Activated CD4-positive, CD25-positive, alpha-beta regulatory T cell (primary cell): ENCODE measurements around the gene DDI2.
"Not testable (repeated sequence)": the region's sequence is repeated elsewhere in the genome, so short reads cannot be mapped to it uniquely, and the experiment has no call there.

ENCODE experiments used
- DNase-seq, 4 experiments: peaks; one replicate each; lab custom pipeline; 2025; lab: John Stamatoyannopoulos, UW

The DDI2 gene

GRCh38 chr1:15636436-15636835 lies 19.2 kb downstream of the DDI2 start:
- no peak for DNase-seq

GRCh38 chr1:15637826-15638225 lies 20.6 kb downstream of the DDI2 start:
- no peak for DNase-seq

GRCh38 chr1:15639262-15639661 lies 22.0 kb downstream of the DDI2 start:
- no peak for DNase-seq

GRCh38 chr1:15639931-15640330 lies 22.7 kb downstream of the DDI2 start:
- no peak for DNase-seq

GRCh38 chr1:15640667-15641066 lies 23.4 kb downstream of the DDI2 start:
- DNase-seq, result no peak

- no peak for DNase-seq
Observed at GRCh38 chr1:15649937-15650336, 32.7 kb downstream of the DDI2 start.

GRCh38 chr1:15650433-15650832 lies 33.2 kb downstream of the DDI2 start:
- no peak for DNase-seq

- not testable (repeated sequence) for DNase-seq
Observed at GRCh38 chr1:15652130-15652529, 34.9 kb downstream of the DDI2 start.

- no peak for DNase-seq
Observed at GRCh38 chr1:15654091-15654690, 36.9 kb downstream of the DDI2 start.

- no peak for DNase-seq
Observed at GRCh38 chr1:15656464-15656863, 39.2 kb downstream of the DDI2 start.

- no peak for DNase-seq
Observed at GRCh38 chr1:15657021-15657420, 39.8 kb downstream of the DDI2 start.

GRCh38 chr1:15660151-15660550 lies 42.9 kb downstream of the DDI2 start:
- no peak for DNase-seq

GRCh38 chr1:15662477-15662876 lies 45.2 kb downstream of the DDI2 start:
- DNase-seq, result no peak

- no peak for DNase-seq
Observed at GRCh38 chr1:15663925-15664324, 46.7 kb downstream of the DDI2 start.

GRCh38 chr1:15667362-15667761 lies 50.1 kb downstream of the DDI2 start:
- no peak for DNase-seq

- no peak for DNase-seq
Observed at GRCh38 chr1:15668089-15668754, 51.0 kb downstream of the DDI2 start.

GRCh38 chr1:15669074-15669473 lies 51.8 kb downstream of the DDI2 start:
- DNase-seq, result no peak

GRCh38 chr1:15669864-15670263 lies 52.6 kb downstream of the DDI2 start:
- DNase-seq, result no peak

GRCh38 chr1:15671430-15671829 lies 54.2 kb downstream of the DDI2 start:
- DNase-seq, result no peak

GRCh38 chr1:15674386-15675159 lies 57.3 kb downstream of the DDI2 start:
- no peak for DNase-seq

- no peak for DNase-seq
Observed at GRCh38 chr1:15676010-15676409, 58.8 kb downstream of the DDI2 start.

GRCh38 chr1:15676688-15677661 lies 59.7 kb downstream of the DDI2 start:
- DNase-seq, result no peak
